Endometrial microvascular endothelial cells (primary cell): ENCODE measurements around the gene TNIP2. TPM values are rescaled to one million over a fixed set of nuclear protein-coding genes. Genes with fewer than 3 reads are reported as not detected.
"Not testable (repeated sequence)": the region's sequence is repeated elsewhere in the genome, so short reads cannot be mapped to it uniquely, and the experiment has no call there.

ENCODE experiments used
- in situ Hi-C: cut with HindIII; loops from 2 replicates; pipeline ENCODE4 v1.10.0; 2017; ENCODE audit warnings: low sequenced_read_pairs, low pct_unique_long_range_greater_than_20kb; ENCODE audit errors: inconsistent ontology term
- total RNA-seq: library from RNA; depleted of rRNA; stranded (reverse); fragments of >200 nt; gene quantifications from one replicate; pipeline ENCODE4 v1.2.3, GENCODE V29; 2015; ENCODE audit errors: inconsistent ontology term

Gene TNIP2
- total RNA-seq, 1 donor from 2014 or later = 71.0 TPM

- in situ Hi-C loops = no loop called here
These were observed 25.8 kb upstream of the TNIP2 start for GRCh38 chr4:2781911-2782310.

GRCh38 chr4:2780643-2781042 is 24.5 kb upstream of the TNIP2 start:
- in situ Hi-C loops = not testable (repeated sequence)

- in situ Hi-C loops = no loop called here
These were observed 15.1 kb upstream of the TNIP2 start for GRCh38 chr4:2771264-2771663.

GRCh38 chr4:2768921-2769336 is 12.8 kb upstream of the TNIP2 start:
- in situ Hi-C loops = no loop called here

- in situ Hi-C loops = no loop called here
These were observed 12.0 kb upstream of the TNIP2 start for GRCh38 chr4:2768124-2768523.

GRCh38 chr4:2767705-2768074 is 11.6 kb upstream of the TNIP2 start:
- in situ Hi-C loops = no loop called here

GRCh38 chr4:2767046-2767704 is 11.0 kb upstream of the TNIP2 start:
- in situ Hi-C loops = no loop called here

GRCh38 chr4:2765832-2766526 is 9.8 kb upstream of the TNIP2 start:
- in situ Hi-C loops = no loop called here

GRCh38 chr4:2763511-2763967 is 7.4 kb upstream of the TNIP2 start:
- in situ Hi-C loops = no loop called here

GRCh38 chr4:2762486-2763370 is 6.6 kb upstream of the TNIP2 start:
- in situ Hi-C loops = not testable (repeated sequence)

- in situ Hi-C loops = no loop called here
These were observed 5.9 kb upstream of the TNIP2 start for GRCh38 chr4:2762048-2762447.

GRCh38 chr4:2761035-2761923 is 5.1 kb upstream of the TNIP2 start:
- in situ Hi-C loops = no loop called here

GRCh38 chr4:2757426-2757825 is 1.3 kb upstream of the TNIP2 start:
- in situ Hi-C loops = no loop called here

GRCh38 chr4:2756691-2757350 is 685 bp upstream of the TNIP2 start:
- in situ Hi-C loops = no loop called here

- in situ Hi-C loops = no loop called here
These were observed 1.0 kb downstream of the TNIP2 start for GRCh38 chr4:2754848-2755819.

- in situ Hi-C loops = no loop called here
These were observed 2.7 kb downstream of the TNIP2 start for GRCh38 chr4:2753436-2753835.
